HL-60 (cell line): ENCODE results near the gene KHDC3L.

Experiments
- CTCF ChIP-seq: IDR thresholded peaks from one replicate; pipeline ENCODE4 v1.5.1; 2011; ENCODE audit warnings: low read length, control low read depth, inconsistent platforms; ENCODE audit not compliant: insufficient read depth
- GABPA ChIP-seq: IDR thresholded peaks from 2 replicates; pipeline ENCODE4 v1.6.1; 2012; ENCODE audit warnings: low read depth
- POLR2AphosphoS5 ChIP-seq: IDR thresholded peaks from 2 replicates; pipeline ENCODE4 v1.6.1; 2012; ENCODE audit warnings: low read depth
- SPI1 ChIP-seq: IDR thresholded peaks from 2 replicates; pipeline ENCODE4 v1.6.1; 2012; ENCODE audit warnings: low read depth, mild to moderate bottlenecking, borderline replicate concordance
- TF ChIP-seq, protein P1 (sequence below): IDR thresholded peaks from 2 replicates; pipeline ENCODE4 v1.6.1; 2012; ENCODE audit warnings: low read depth; ENCODE audit not compliant: insufficient replicate concordance

- TF ChIP-seq, protein P1, sequence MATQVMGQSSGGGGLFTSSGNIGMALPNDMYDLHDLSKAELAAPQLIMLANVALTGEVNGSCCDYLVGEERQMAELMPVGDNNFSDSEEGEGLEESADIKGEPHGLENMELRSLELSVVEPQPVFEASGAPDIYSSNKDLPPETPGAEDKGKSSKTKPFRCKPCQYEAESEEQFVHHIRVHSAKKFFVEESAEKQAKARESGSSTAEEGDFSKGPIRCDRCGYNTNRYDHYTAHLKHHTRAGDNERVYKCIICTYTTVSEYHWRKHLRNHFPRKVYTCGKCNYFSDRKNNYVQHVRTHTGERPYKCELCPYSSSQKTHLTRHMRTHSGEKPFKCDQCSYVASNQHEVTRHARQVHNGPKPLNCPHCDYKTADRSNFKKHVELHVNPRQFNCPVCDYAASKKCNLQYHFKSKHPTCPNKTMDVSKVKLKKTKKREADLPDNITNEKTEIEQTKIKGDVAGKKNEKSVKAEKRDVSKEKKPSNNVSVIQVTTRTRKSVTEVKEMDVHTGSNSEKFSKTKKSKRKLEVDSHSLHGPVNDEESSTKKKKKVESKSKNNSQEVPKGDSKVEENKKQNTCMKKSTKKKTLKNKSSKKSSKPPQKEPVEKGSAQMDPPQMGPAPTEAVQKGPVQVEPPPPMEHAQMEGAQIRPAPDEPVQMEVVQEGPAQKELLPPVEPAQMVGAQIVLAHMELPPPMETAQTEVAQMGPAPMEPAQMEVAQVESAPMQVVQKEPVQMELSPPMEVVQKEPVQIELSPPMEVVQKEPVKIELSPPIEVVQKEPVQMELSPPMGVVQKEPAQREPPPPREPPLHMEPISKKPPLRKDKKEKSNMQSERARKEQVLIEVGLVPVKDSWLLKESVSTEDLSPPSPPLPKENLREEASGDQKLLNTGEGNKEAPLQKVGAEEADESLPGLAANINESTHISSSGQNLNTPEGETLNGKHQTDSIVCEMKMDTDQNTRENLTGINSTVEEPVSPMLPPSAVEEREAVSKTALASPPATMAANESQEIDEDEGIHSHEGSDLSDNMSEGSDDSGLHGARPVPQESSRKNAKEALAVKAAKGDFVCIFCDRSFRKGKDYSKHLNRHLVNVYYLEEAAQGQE: no peak
- no peak for TF ChIP-seq POLR2AphosphoS5
- TF ChIP-seq CTCF: no peak
- no peak for TF ChIP-seq GABPA
- TF ChIP-seq SPI1: no peak
Observed at GRCh38 chr6:73314577-73315492, 47.6 kb upstream of the KHDC3L start.
